Caki2 (cell line): ENCODE data around the gene APH1A. TPM values are rescaled to one million over a fixed set of nuclear protein-coding genes. Genes with fewer than 3 reads are reported as not detected.
A peak's percentile ranks its signal among the peaks of the same experiment; 100 is the strongest.
"Not testable (repeated sequence)": the region's sequence is repeated elsewhere in the genome, so short reads cannot be mapped to it uniquely, and the experiment has no call there.

Source experiments
- DNase-seq: peaks from one replicate; pipeline ENCODE4 v3.0.0-alpha.2; 2015; ENCODE audit warnings: low read depth
- in situ Hi-C: cut with HindIII; loops from 2 replicates; pipeline ENCODE4 v1.10.0; 2016; ENCODE audit warnings: low sequenced_read_pairs, low pct_unique_long_range_greater_than_20kb, mixed read lengths
- total RNA-seq: library from RNA; depleted of rRNA; stranded (reverse); fragments of >200 nt; shearing (Covaris generic); gene quantifications from 2 replicates; pipeline ENCODE4 v1.2.3, GENCODE V29; 2014; ENCODE audit warnings: low replicate concordance

Gene APH1A
- total RNA-seq, 1 experiment from 2014 or later = 210 TPM

- in situ Hi-C loops = no loop called here
- DNase-seq = no peak
Measured at GRCh38 chr1:150273311-150273710, 4.5 kb upstream of the APH1A start.

- in situ Hi-C loops = no loop called here
- DNase-seq = peak; percentile 33
Measured at GRCh38 chr1:150271291-150271959, 2.6 kb upstream of the APH1A start.

- in situ Hi-C loops = no loop called here
Measured at GRCh38 chr1:150269451-150269850, 635 bp upstream of the APH1A start.

GRCh38 chr1:150268340-150268704 lies 494 bp downstream of the APH1A start:
- DNase-seq = peak; percentile 25
- in situ Hi-C loops = no loop called here

More at GRCh38 chr1:150269451-150269850, 635 bp upstream of the APH1A start:
- no peak for DNase-seq

GRCh38 chr1:150267896-150268295 lies 920 bp downstream of the APH1A start:
- DNase-seq = no peak
- in situ Hi-C loops = no loop called here

GRCh38 chr1:150263549-150263948 lies 5.3 kb downstream of the APH1A start:
- in situ Hi-C loops = no loop called here
- DNase-seq = no peak

GRCh38 chr1:150262388-150263320 lies 6.2 kb downstream of the APH1A start:
- DNase-seq = no peak
- in situ Hi-C loops = no loop called here

GRCh38 chr1:150261367-150261766 lies 7.4 kb downstream of the APH1A start:
- DNase-seq = no peak
- in situ Hi-C loops = no loop called here

- in situ Hi-C loops = no loop called here
- DNase-seq = no peak
Measured at GRCh38 chr1:150259758-150260669, 8.8 kb downstream of the APH1A start.

GRCh38 chr1:150259217-150259616 lies 9.6 kb downstream of the APH1A start:
- in situ Hi-C loops = no loop called here

GRCh38 chr1:150257624-150258585 lies 10.9 kb downstream of the APH1A start, which contains the start of gene CA14:
TSS of gene CA14 (plus strand) at chr1:150257774. CDS start at chr1:150258129, 355 bp downstream.
- DNase-seq = no peak
- in situ Hi-C loops = no loop called here

More at GRCh38 chr1:150259217-150259616, 9.6 kb downstream of the APH1A start:
- DNase-seq = no peak

GRCh38 chr1:150256554-150257341 lies 12.1 kb downstream of the APH1A start:
- in situ Hi-C loops = no loop called here

GRCh38 chr1:150256198-150256553 lies 12.6 kb downstream of the APH1A start:
- in situ Hi-C loops = no loop called here
- no peak for DNase-seq

More at GRCh38 chr1:150256554-150257341, 12.1 kb downstream of the APH1A start:
- no peak for DNase-seq

GRCh38 chr1:150249936-150250335 lies 18.9 kb downstream of the APH1A start:
- DNase-seq = no peak
- in situ Hi-C loops = no loop called here

GRCh38 chr1:150243003-150243402 lies 25.8 kb downstream of the APH1A start:
- no peak for DNase-seq
- in situ Hi-C loops = no loop called here

GRCh38 chr1:150237746-150238145 lies 31.1 kb downstream of the APH1A start:
- in situ Hi-C loops = no loop called here

GRCh38 chr1:150237176-150237575 lies 31.6 kb downstream of the APH1A start:
- DNase-seq, in situ Hi-C loops: not testable (repeated sequence)

More at GRCh38 chr1:150237746-150238145, 31.1 kb downstream of the APH1A start:
- no peak for DNase-seq
